HepG2 (cell line): Measurements from ENCODE around the gene DIP2C. TPM values are rescaled to one million over a fixed set of nuclear protein-coding genes. Genes with fewer than 3 reads are reported as not detected.

Experiments used
- ATAC-seq: fragments of 200-7000 bp; cut with Tn5 transposase; 3 replicates; pipeline ENCODE4 v1.9.1; 2020; ENCODE audit warnings: mild to moderate bottlenecking, moderate library complexity
- BruUV-seq: library from RNA; stranded (reverse); fragments of 400-500 nt; replicated peaks from 2 replicates; lab custom pipeline; 2021; lab: Mats Ljungman, UMichigan
- CTCF ChIA-PET: fragments of 300-600 bp; formaldehyde crosslinking; extraction: SDS; loops from one replicate; lab custom pipeline; 2021; ENCODE audit warnings: low total read pairs, inconsistent platforms, low intra/inter-chr PET ratio; lab: Yijun Ruan, JAX
- POLR2A ChIA-PET: fragments of 350-600 bp; sonication (Branson Sonifier 250); formaldehyde crosslinking; loops from one replicate; lab custom pipeline; 2020; ENCODE audit warnings: antibody characterized with exemption, inconsistent platforms; lab: Yijun Ruan, JAX
- DNase-seq: peaks from one replicate; pipeline ENCODE4 v3.0.0-alpha.2; 2015; ENCODE audit warnings: low spot score
- FAIRE-seq: peaks from 3 replicates; lab custom pipeline; 2011; peaks lifted over from hg19 to GRCh38; lab: Jason Lieb, UNC
- H2AFZ ChIP-seq: one replicate; pipeline ENCODE4 v1.6.1; 2011; ENCODE audit warnings: low read length, inconsistent platforms
- H3K27ac ChIP-seq: fragments of 300-600 bp; 3 replicates; pipeline ENCODE4 v1.8.0; 2011; ENCODE audit warnings: mixed run types, mild to moderate bottlenecking, mixed read lengths, low read length, inconsistent platforms; ENCODE audit not compliant: insufficient read depth; ENCODE audit errors: extremely low read length
- H3K27me3 ChIP-seq, 2 experiments: fragments of 200-600 bp in 1 of 2; 2 replicates in 1 of 2; 3 replicates in 1 of 2; pipeline versions ENCODE4 v1.6.0 to v1.8.0; 2011; ENCODE audit warnings: low read length in 2 of 2, mild to moderate bottlenecking in 2 of 2, moderate library complexity in 2 of 2, inconsistent platforms in 1 of 2; ENCODE audit not compliant: insufficient read depth in 2 of 2, control insufficient read depth in 1 of 2
- H3K36me3 ChIP-seq, 2 experiments: fragments of 200-600 bp in 1 of 2; replicated peaks in 1 of 2; 2 replicates in 1 of 2; 3 replicates in 1 of 2; pipeline versions ENCODE4 v1.5.1 to v1.8.0; 2011; ENCODE audit warnings: low read length in 2 of 2, inconsistent platforms in 1 of 2; ENCODE audit not compliant: insufficient read depth in 2 of 2, control insufficient read depth in 1 of 2
- H3K4me1 ChIP-seq: 2 replicates; pipeline ENCODE4 v1.5.1; 2012; ENCODE audit warnings: low read length, inconsistent platforms; ENCODE audit not compliant: insufficient read depth
- H3K4me2 ChIP-seq: 2 replicates; pipeline ENCODE4 v1.6.0; 2011; ENCODE audit warnings: low read depth, low read length, inconsistent platforms
- H3K4me3 ChIP-seq, 3 experiments: fragments of 200-600 bp in 1 of 3; sonication (generic), shearing (Covaris generic) in 1 of 3; replicated peaks in 1 of 3; 2 replicates each; pipeline ENCODE4 v1.5.1; 2011 to 2016; ENCODE audit warnings: low read length in 3 of 3, inconsistent platforms in 2 of 3, low read depth in 2 of 3, mild to moderate bottlenecking in 2 of 3, control low read depth in 1 of 3, mixed read lengths in 1 of 3; ENCODE audit not compliant: insufficient read depth in 1 of 3
- H3K79me2 ChIP-seq: one replicate; pipeline ENCODE4 v1.6.1; 2011; ENCODE audit warnings: low read length, inconsistent platforms; ENCODE audit not compliant: insufficient read depth
- H3K9ac ChIP-seq: 2 replicates; pipeline ENCODE4 v1.6.0; 2011; ENCODE audit warnings: mild to moderate bottlenecking, low read depth, low read length, inconsistent platforms; ENCODE audit not compliant: insufficient read depth
- H3K9me3 ChIP-seq: 2 replicates; pipeline ENCODE4 v1.5.1; 2012; ENCODE audit warnings: mild to moderate bottlenecking, low read length
- H4K20me1 ChIP-seq: 2 replicates; pipeline ENCODE4 v1.6.0; 2011; ENCODE audit warnings: inconsistent platforms, mild to moderate bottlenecking, low read length, moderate library complexity; ENCODE audit not compliant: insufficient read depth
- AGO1 ChIP-seq: fragments of 200-400 bp; formaldehyde crosslinking; IDR thresholded peaks from 2 replicates; pipeline ENCODE4 v1.6.1; 2017; ENCODE audit warnings: mild to moderate bottlenecking, low read depth, low read length, moderate library complexity; ENCODE audit not compliant: poor library complexity, severe bottlenecking
- FOSL1 ChIP-seq: sonication (generic); formaldehyde crosslinking; IDR thresholded peaks from 2 replicates; pipeline ENCODE4 v1.9.0; 2021; ENCODE audit warnings: missing genetic modification reagents, borderline replicate concordance
- GTF3A ChIP-seq: sonication (generic); formaldehyde crosslinking; conservative IDR thresholded peaks from 2 replicates; pipeline ENCODE4 v1.4.0; 2020; ENCODE audit warnings: mild to moderate bottlenecking, missing genetic modification reagents
- MEIS2 ChIP-seq: sonication (generic); formaldehyde crosslinking; IDR thresholded peaks from 2 replicates; pipeline ENCODE4 v1.9.0; 2021; ENCODE audit warnings: mild to moderate bottlenecking, missing genetic modification reagents
- MTF2 ChIP-seq: sonication (generic); formaldehyde crosslinking; IDR thresholded peaks from 2 replicates; pipeline ENCODE4 v1.5.0; 2020; ENCODE audit warnings: missing genetic modification reagents, borderline replicate concordance
- NCOA5 ChIP-seq: sonication (generic); formaldehyde crosslinking; IDR thresholded peaks from 2 replicates; pipeline ENCODE4 v1.4.0; 2020; ENCODE audit warnings: missing genetic modification reagents
- NRL ChIP-seq: sonication (generic); formaldehyde crosslinking; IDR thresholded peaks from 2 replicates; pipeline ENCODE4 v1.5.0; 2020; ENCODE audit warnings: missing genetic modification reagents, mild to moderate bottlenecking, moderate library complexity, borderline replicate concordance
- PHF20 ChIP-seq: sonication (generic); formaldehyde crosslinking; IDR thresholded peaks from 2 replicates; pipeline ENCODE4 v1.5.0; 2020; ENCODE audit warnings: mild to moderate bottlenecking, missing genetic modification reagents
- SRF ChIP-seq: IDR thresholded peaks from 2 replicates; pipeline ENCODE4 v1.6.1; 2011; ENCODE audit warnings: mild to moderate bottlenecking, low read depth, low read length, moderate library complexity
- ZNF44 ChIP-seq: sonication (generic); formaldehyde crosslinking; IDR thresholded peaks from 2 replicates; pipeline ENCODE4 v1.5.1; 2020; ENCODE audit warnings: mild to moderate bottlenecking, missing genetic modification reagents
- ZNF496 ChIP-seq: sonication (generic); formaldehyde crosslinking; IDR thresholded peaks from 2 replicates; pipeline ENCODE4 v1.8.1; 2023; ENCODE audit warnings: mild to moderate bottlenecking, moderate library complexity, missing genetic modification reagents; ENCODE audit not compliant: insufficient replicate concordance
- ZNF607 ChIP-seq: sonication (generic); formaldehyde crosslinking; IDR thresholded peaks from 2 replicates; pipeline ENCODE4 v1.5.1; 2020; ENCODE audit warnings: missing genetic modification reagents, mild to moderate bottlenecking, borderline replicate concordance
- ZNF614 ChIP-seq: IDR thresholded peaks from 2 replicates; pipeline ENCODE4 v1.6.1; 2018; ENCODE audit warnings: missing biosample characterization, missing genetic modification reagents, inconsistent platforms, borderline replicate concordance
- WGBS: methylation state at CpG from one replicate; pipeline ENCODE4 v1.1.6; 2017; ENCODE audit warnings: low lambda C conversion rate; 5-methylcytosine and 5-hydroxymethylcytosine counted together
- in situ Hi-C: cut with HindIII; loops from 2 replicates; pipeline ENCODE4 v1.10.0; 2017; ENCODE audit warnings: low pct_unique_long_range_greater_than_20kb; ENCODE audit not compliant: extremely low pct_ligation_motif_present
- intact Hi-C: fragments of 100-400 bp; cut with micrococcal nuclease; formaldehyde crosslinking; loops from one replicate; pipeline ENCODE4 v1.10.0; 2022; ENCODE audit not compliant: unreplicated experiment
- polyA plus RNA-seq, 8 experiments: library from polyadenylated mRNA; depleted of rRNA in 3 of 8; stranded (reverse) in 7 of 8; unstranded in 1 of 8; fragments of >200 nt; fragmentation: Illumina TruSeq in 4 of 8; extraction: Trizol in 4 of 8; gene quantifications; 2 replicates each; pipeline versions ENCODE4 v1.2.1 to v1.2.3, GENCODE V29; 2011 to 2016; ENCODE audit warnings: low read depth in 4 of 8, missing spikeins in 1 of 8, mixed read lengths in 1 of 8; ENCODE audit not compliant: insufficient read depth in 1 of 8
- total RNA-seq, 5 experiments: library from RNA; depleted of rRNA; stranded (reverse); fragments of >200 nt; fragmentation: Illumina TruSeq; extraction: Trizol; gene quantifications; 2 replicates each; pipeline ENCODE4 v1.2.3, GENCODE V29; 2016; ENCODE audit warnings: low read depth in 1 of 5
- TF ChIP-seq, protein P1 (sequence below): sonication (generic); formaldehyde crosslinking; IDR thresholded peaks from 2 replicates; pipeline ENCODE4 v1.4.0; 2020; ENCODE audit warnings: low read depth, mild to moderate bottlenecking, missing genetic modification reagents
- TF ChIP-seq, protein P2 (sequence below): sonication (generic); formaldehyde crosslinking; IDR thresholded peaks from 2 replicates; pipeline ENCODE4 v1.8.1; 2023; ENCODE audit warnings: mild to moderate bottlenecking, moderate library complexity, missing genetic modification reagents
- TF ChIP-seq, protein P3 (sequence below): sonication (generic); formaldehyde crosslinking; IDR thresholded peaks from 2 replicates; pipeline ENCODE4 v1.8.0; 2022; ENCODE audit warnings: missing genetic modification reagents, mild to moderate bottlenecking, borderline replicate concordance
- TF ChIP-seq, protein P4 (sequence below): sonication (generic); formaldehyde crosslinking; IDR thresholded peaks from 2 replicates; pipeline ENCODE4 v1.4.0; 2020; ENCODE audit warnings: low read depth, missing genetic modification reagents

The DIP2C gene
- total and polyA plus RNA-seq, 2 of the 13 experiments (the other 11 are each of a cell fraction or from before 2014, with no cell fraction given), result 2.2 to 2.7 TPM

DNA sequence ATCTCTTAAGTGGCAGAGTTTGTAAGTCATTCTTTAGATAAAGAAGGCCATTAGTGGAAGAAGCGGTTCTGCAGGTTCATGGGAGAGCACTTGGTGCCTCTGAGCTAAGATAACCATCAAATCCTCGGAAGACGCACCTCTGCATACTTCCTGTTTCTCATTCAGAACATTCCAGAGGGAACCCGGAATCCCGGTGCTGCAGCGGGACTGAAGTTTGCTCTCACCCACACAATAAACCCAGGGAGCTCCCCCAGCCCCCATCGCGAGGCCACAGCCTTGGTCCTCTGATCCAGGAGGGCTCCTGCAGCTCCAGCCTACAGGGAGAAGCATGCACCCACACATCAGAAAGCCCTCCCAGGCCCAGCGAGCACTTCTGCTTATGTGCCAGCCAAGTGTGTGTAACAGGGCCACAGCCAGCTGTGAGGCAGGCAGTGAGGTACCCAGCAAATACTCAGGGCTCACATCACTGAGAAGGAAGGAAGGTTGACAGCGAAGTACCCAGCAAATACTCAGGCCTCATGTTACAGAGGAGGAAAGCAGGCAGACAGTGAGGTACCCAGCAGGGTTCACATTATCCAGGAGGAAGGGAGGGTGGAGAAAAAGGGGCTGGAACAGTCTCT, 142.4 kb downstream of the DIP2C start:
- no peaks in the 10 kb centered on the region for H3K36me3 ChIP-seq
- WGBS, result 77% methylated on average over 6 of the region's 10 CpGs
- BruUV-seq, result no TSS peak
- peaks cover 5% of the 10 kb centered on the region for H3K4me1 ChIP-seq
- no peak overlapping the region for H3K27ac ChIP-seq
- H3K9ac ChIP-seq, result no peak overlapping the region
- POLR2A ChIA-PET, result no interaction called here
- in situ Hi-C loops (no loop called here), intact Hi-C loops (no loop called here)
- no peaks in the 10 kb centered on the region for H3K79me2 ChIP-seq
- no peaks in the 10 kb centered on the region for H3K9me3 ChIP-seq
- CTCF ChIA-PET, result no interaction called here
- H3K27me3 ChIP-seq, result no peaks in the 10 kb centered on the region
- no peak for DNase-seq
- TF ChIP-seq AGO1 (no peak), ZNF614 (CRISPR knock-in tag) (no peak), FOSL1 (CRISPR knock-in tag) (no peak), ZNF44 (CRISPR knock-in tag) (no peak), MEIS2 (CRISPR knock-in tag) (no peak), NRL (CRISPR knock-in tag) (no peak), GTF3A (CRISPR knock-in tag) (no peak), ZNF607 (CRISPR knock-in tag) (no peak), PHF20 (CRISPR knock-in tag) (no peak), ZNF496 (CRISPR knock-in tag) (no peak), SRF (no peak), MTF2 (CRISPR knock-in tag) (no peak), NCOA5 (CRISPR knock-in tag) (no peak)
- TF ChIP-seq, protein P1, sequence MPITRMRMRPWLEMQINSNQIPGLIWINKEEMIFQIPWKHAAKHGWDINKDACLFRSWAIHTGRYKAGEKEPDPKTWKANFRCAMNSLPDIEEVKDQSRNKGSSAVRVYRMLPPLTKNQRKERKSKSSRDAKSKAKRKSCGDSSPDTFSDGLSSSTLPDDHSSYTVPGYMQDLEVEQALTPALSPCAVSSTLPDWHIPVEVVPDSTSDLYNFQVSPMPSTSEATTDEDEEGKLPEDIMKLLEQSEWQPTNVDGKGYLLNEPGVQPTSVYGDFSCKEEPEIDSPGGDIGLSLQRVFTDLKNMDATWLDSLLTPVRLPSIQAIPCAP (CRISPR knock-in tag), result no peak
- TF ChIP-seq, protein P2, sequence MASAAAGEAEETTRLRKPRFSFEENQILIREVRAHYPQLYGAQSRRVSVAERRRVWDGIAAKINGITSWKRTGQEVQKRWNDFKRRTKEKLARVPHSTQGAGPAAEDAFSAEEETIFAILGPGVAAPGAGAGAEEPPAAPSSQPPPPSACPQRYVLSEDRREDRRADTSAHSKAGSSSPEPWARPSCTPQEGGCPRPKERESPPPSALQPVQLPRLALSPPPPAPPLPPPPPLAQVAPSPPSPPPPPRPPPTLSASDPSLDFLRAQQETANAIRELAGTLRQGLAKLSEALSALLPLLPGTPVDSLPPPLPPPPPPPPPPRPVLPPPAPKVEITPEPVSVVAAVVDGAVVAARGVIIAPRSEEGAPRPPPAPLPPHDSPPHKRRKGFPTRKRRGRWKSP, result no peak
- TF ChIP-seq, protein P3, sequence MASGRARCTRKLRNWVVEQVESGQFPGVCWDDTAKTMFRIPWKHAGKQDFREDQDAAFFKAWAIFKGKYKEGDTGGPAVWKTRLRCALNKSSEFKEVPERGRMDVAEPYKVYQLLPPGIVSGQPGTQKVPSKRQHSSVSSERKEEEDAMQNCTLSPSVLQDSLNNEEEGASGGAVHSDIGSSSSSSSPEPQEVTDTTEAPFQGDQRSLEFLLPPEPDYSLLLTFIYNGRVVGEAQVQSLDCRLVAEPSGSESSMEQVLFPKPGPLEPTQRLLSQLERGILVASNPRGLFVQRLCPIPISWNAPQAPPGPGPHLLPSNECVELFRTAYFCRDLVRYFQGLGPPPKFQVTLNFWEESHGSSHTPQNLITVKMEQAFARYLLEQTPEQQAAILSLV, result no peak
- TF ChIP-seq, protein P4, sequence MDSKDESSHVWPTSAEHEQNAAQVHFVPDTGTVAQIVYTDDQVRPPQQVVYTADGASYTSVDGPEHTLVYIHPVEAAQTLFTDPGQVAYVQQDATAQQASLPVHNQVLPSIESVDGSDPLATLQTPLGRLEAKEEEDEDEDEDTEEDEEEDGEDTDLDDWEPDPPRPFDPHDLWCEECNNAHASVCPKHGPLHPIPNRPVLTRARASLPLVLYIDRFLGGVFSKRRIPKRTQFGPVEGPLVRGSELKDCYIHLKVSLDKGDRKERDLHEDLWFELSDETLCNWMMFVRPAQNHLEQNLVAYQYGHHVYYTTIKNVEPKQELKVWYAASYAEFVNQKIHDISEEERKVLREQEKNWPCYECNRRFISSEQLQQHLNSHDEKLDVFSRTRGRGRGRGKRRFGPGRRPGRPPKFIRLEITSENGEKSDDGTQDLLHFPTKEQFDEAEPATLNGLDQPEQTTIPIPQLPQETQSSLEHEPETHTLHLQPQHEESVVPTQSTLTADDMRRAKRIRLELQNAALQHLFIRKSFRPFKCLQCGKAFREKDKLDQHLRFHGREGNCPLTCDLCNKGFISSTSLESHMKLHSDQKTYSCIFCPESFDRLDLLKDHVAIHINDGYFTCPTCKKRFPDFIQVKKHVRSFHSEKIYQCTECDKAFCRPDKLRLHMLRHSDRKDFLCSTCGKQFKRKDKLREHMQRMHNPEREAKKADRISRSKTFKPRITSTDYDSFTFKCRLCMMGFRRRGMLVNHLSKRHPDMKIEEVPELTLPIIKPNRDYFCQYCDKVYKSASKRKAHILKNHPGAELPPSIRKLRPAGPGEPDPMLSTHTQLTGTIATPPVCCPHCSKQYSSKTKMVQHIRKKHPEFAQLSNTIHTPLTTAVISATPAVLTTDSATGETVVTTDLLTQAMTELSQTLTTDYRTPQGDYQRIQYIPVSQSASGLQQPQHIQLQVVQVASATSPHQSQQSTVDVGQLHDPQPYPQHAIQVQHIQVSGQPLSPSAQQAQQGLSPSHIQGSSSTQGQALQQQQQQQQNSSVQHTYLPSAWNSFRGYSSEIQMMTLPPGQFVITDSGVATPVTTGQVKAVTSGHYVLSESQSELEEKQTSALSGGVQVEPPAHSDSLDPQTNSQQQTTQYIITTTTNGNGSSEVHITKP (CRISPR knock-in tag), result no peak
- no peaks in the 10 kb centered on the region for H4K20me1 ChIP-seq
- no peak overlapping the region for H2AFZ ChIP-seq
- H3K4me3 ChIP-seq, result no peak overlapping the region
- no peak for ATAC-seq
- FAIRE-seq, result no peak
- no peak overlapping the region for H3K4me2 ChIP-seq
